A549 (cell line): ENCODE data around the gene CAND2. TPM values are rescaled to one million over a fixed set of nuclear protein-coding genes. Genes with fewer than 3 reads are reported as not detected.

Experiments
- ATAC-seq, 2 experiments: fragments of 200-7000 bp in 1 of 2; fragments of >200 bp in 1 of 2; cut with Nextera tagmentation in 1 of 2; cut with Tn5 transposase in 1 of 2; 3 replicates each; pipeline versions ENCODE4 v1.8.0 to v1.9.1; 2018 to 2020; ENCODE audit warnings: mild to moderate bottlenecking in 1 of 2, moderate library complexity in 1 of 2
- CTCF ChIA-PET: fragments of 300-600 bp; sonication (Branson Sonifier 250); formaldehyde crosslinking; extraction: SDS; loops from one replicate; lab custom pipeline; 2021; ENCODE audit warnings: antibody characterized with exemption, inconsistent platforms; lab: Yijun Ruan, JAX
- POLR2A ChIA-PET: fragments of 350-600 bp; formaldehyde crosslinking; extraction: SDS; loops from one replicate; lab custom pipeline; 2021; ENCODE audit warnings: antibody characterized with exemption, inconsistent platforms; lab: Yijun Ruan, JAX
- DNase-seq, 2 experiments: peaks; one replicate each; pipeline versions ENCODE4 v3.0.0 to v3.0.0-alpha.2; 2011 to 2016; ENCODE audit warnings: low read depth in 1 of 2, low spot score in 1 of 2
- FAIRE-seq: peaks from 2 replicates; lab custom pipeline; 2011; peaks lifted over from hg19 to GRCh38; lab: Jason Lieb, UNC
- H3K27ac ChIP-seq, 2 experiments: fragments of >200 bp; sonication (Bioruptor Twin); formaldehyde crosslinking; 3 replicates each; pipeline ENCODE4 v1.5.1; 2016 to 2017
- H3K4me1 ChIP-seq: fragments of >200 bp; sonication (Bioruptor Twin); formaldehyde crosslinking; 3 replicates; pipeline ENCODE4 v1.6.1; 2016
- H3K4me2 ChIP-seq: fragments of >200 bp; sonication (Bioruptor Twin); formaldehyde crosslinking; 3 replicates; pipeline ENCODE4 v1.6.1; 2016
- H3K4me3 ChIP-seq: fragments of >200 bp; sonication (Bioruptor Twin); formaldehyde crosslinking; 3 replicates; pipeline ENCODE4 v1.5.1; 2016
- H3K9me3 ChIP-seq: fragments of >200 bp; sonication (Bioruptor Twin); formaldehyde crosslinking; 3 replicates; pipeline ENCODE4 v1.6.1; 2016
- BHLHE40 ChIP-seq: IDR thresholded peaks from 2 replicates; pipeline ENCODE4 v1.6.1; 2012; ENCODE audit warnings: low read depth, low read length, inconsistent platforms
- CBX2 ChIP-seq: fragments of 200-600 bp; sonication (generic); IDR thresholded peaks from 2 replicates; pipeline ENCODE4 v1.6.1; 2016; ENCODE audit warnings: low read depth, mild to moderate bottlenecking, borderline replicate concordance
- CHD2 ChIP-seq: fragments of 150-350 bp; IDR thresholded peaks from 2 replicates; pipeline ENCODE4 v1.6.1; 2014; ENCODE audit warnings: low read length; ENCODE audit not compliant: partially characterized antibody
- CHD4 ChIP-seq: fragments of 200-600 bp; sonication (generic); IDR thresholded peaks from 2 replicates; pipeline ENCODE4 v1.6.1; 2016; ENCODE audit warnings: antibody characterized with exemption, mild to moderate bottlenecking, borderline replicate concordance
- EHMT2 ChIP-seq: fragments of 200-600 bp; sonication (generic); IDR thresholded peaks from 2 replicates; pipeline ENCODE4 v1.6.1; 2016; ENCODE audit warnings: antibody characterized with exemption, low read depth, mild to moderate bottlenecking, moderate library complexity
- EP300 ChIP-seq, 2 experiments: fragments of >200 bp; sonication (Bioruptor Twin); formaldehyde crosslinking; IDR thresholded peaks; 2 replicates in 1 of 2; 3 replicates in 1 of 2; pipeline ENCODE4 v1.6.1; 2016 to 2017
- HDAC2 ChIP-seq: fragments of 200-600 bp; sonication (generic); IDR thresholded peaks from 2 replicates; pipeline ENCODE4 v1.6.1; 2016
- JUN ChIP-seq, 2 experiments: fragments of >200 bp; sonication (Bioruptor Twin); formaldehyde crosslinking; IDR thresholded peaks; 2 replicates in 1 of 2; 3 replicates in 1 of 2; pipeline ENCODE4 v1.6.1; 2016 to 2017
- JUNB ChIP-seq: fragments of >200 bp; sonication (Bioruptor Twin); formaldehyde crosslinking; IDR thresholded peaks from 2 replicates; pipeline ENCODE4 v1.6.1; 2016
- KDM1A ChIP-seq: fragments of 200-600 bp; sonication (generic); IDR thresholded peaks from 2 replicates; pipeline ENCODE4 v1.6.1; 2016; ENCODE audit warnings: low read depth, mild to moderate bottlenecking
- MAFK ChIP-seq: fragments of 450-650 bp; IDR thresholded peaks from 2 replicates; pipeline ENCODE4 v1.6.1; 2014; ENCODE audit not compliant: partially characterized antibody
- NPAS2 ChIP-seq: fragments of 250-450 bp; sonication (Bioruptor Pico); IDR thresholded peaks from 2 replicates; pipeline ENCODE4 v1.8.0; 2022; ENCODE audit warnings: mild to moderate bottlenecking, moderate library complexity, borderline replicate concordance
- PHF8 ChIP-seq: fragments of 200-600 bp; sonication (generic); IDR thresholded peaks from 2 replicates; pipeline ENCODE4 v1.6.1; 2016; ENCODE audit warnings: low read depth, mild to moderate bottlenecking, antibody characterized with exemption, moderate library complexity, borderline replicate concordance
- POLR2A ChIP-seq: IDR thresholded peaks from 2 replicates; pipeline ENCODE4 v1.6.1; 2012; ENCODE audit warnings: mild to moderate bottlenecking, low read length
- ZNF302 ChIP-seq: fragments of 250-450 bp; sonication (Bioruptor Pico); IDR thresholded peaks from 2 replicates; pipeline ENCODE4 v1.9.0; 2021; ENCODE audit warnings: inconsistent platforms, mild to moderate bottlenecking, moderate library complexity
- ZSCAN20 ChIP-seq: fragments of 250-450 bp; sonication (Bioruptor Pico); IDR thresholded peaks from 2 replicates; pipeline ENCODE4 v1.8.0; 2022; ENCODE audit warnings: mild to moderate bottlenecking, moderate library complexity
- WGBS: methylation state at CpG from one replicate; pipeline ENCODE4 v1.1.6; 2017; ENCODE audit errors: missing lambda C conversion rate; 5-methylcytosine and 5-hydroxymethylcytosine counted together
- polyA plus RNA-seq, 4 experiments: library from polyadenylated mRNA; depleted of rRNA in 3 of 4; stranded (reverse); fragments of >200 nt; fragmentation: RNase III in 1 of 4; extraction: RNeasy Plus Mini Kit Qiagen cat#74134 plus additional on column Dnase treatment in 1 of 4; gene quantifications; 2 replicates in 3 of 4; 3 replicates in 1 of 4; pipeline ENCODE4 v1.2.3, GENCODE V29; 2011 to 2017
- TF ChIP-seq, protein P1 (sequence below): fragments of 150-350 bp; IDR thresholded peaks from 2 replicates; pipeline ENCODE4 v1.6.1; 2014; ENCODE audit warnings: low read depth, mild to moderate bottlenecking, low read length
- TF ChIP-seq, protein P2 (sequence below): IDR thresholded peaks from 2 replicates; pipeline ENCODE4 v1.6.1; 2012; ENCODE audit warnings: low read depth, borderline replicate concordance
- TF ChIP-seq, protein P3 (sequence below): fragments of 250-450 bp; sonication (Bioruptor Pico); IDR thresholded peaks from 2 replicates; pipeline ENCODE4 v1.5.0; 2021; ENCODE audit warnings: mild to moderate bottlenecking, moderate library complexity, borderline replicate concordance

Gene CAND2
- polyA plus RNA-seq, 2 of the 4 experiments (the other 2 are of a cell fraction) = 0.72 to 0.84 TPM

DNA sequence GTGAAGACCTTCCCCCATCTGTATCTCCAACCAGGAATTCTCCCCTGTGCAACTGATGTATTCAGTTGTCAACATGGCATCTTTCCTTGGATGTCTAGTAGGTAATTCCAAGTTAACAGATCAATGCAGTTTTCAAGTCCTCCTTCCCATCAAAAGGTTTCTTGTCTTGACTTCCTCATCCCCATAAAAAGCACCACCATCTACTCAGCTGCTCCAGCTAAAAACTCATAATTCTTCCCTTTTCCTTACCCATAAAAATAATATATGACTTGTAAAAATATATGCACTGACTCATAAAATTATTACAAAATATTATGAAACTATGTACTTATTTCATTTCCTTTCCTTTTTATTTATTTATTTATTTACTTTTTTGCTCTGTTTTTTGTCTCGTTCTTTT is 5.0 kb upstream of the CAND2 start:
- no peaks in the 10 kb centered on the region for H3K9me3 ChIP-seq
- ChIA-PET CTCF (interaction anchor here (0.8 to 1.5 kb wide), 3 partner anchors 11 to 19 kb away, joined by 3 to 4 read pairs (median 4); no protein-coding TSS in a partner anchor), POLR2A (no interaction called here)
- 71% methylated on average over 1 of the region's 1 CpG for WGBS
- ATAC-seq (no peak), FAIRE-seq (no peak), DNase-seq (no peak)
- H3K4me1 ChIP-seq = peaks cover 5% of the 10 kb centered on the region; the same call in 1 of the 3 replicates
- TF ChIP-seq, protein P1, sequence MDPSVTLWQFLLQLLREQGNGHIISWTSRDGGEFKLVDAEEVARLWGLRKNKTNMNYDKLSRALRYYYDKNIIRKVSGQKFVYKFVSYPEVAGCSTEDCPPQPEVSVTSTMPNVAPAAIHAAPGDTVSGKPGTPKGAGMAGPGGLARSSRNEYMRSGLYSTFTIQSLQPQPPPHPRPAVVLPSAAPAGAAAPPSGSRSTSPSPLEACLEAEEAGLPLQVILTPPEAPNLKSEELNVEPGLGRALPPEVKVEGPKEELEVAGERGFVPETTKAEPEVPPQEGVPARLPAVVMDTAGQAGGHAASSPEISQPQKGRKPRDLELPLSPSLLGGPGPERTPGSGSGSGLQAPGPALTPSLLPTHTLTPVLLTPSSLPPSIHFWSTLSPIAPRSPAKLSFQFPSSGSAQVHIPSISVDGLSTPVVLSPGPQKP = no peak
- TF ChIP-seq NPAS2 (CRISPR knock-in tag) (no peak), EP300 (IDR thresholded peaks at IDR 0.05) (no peak), JUN (IDR thresholded peaks at IDR 0.05) (no peak), POLR2A (no peak), EHMT2 (no peak), CBX2 (no peak), MAFK (no peak), CHD4 (no peak)
- TF ChIP-seq, protein P2, sequence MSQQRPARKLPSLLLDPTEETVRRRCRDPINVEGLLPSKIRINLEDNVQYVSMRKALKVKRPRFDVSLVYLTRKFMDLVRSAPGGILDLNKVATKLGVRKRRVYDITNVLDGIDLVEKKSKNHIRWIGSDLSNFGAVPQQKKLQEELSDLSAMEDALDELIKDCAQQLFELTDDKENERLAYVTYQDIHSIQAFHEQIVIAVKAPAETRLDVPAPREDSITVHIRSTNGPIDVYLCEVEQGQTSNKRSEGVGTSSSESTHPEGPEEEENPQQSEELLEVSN = no peak
- no peak overlapping the region for H3K27ac ChIP-seq
- H3K4me3 ChIP-seq = no peak overlapping the region
- no peak overlapping the region for H3K4me2 ChIP-seq

DNA sequence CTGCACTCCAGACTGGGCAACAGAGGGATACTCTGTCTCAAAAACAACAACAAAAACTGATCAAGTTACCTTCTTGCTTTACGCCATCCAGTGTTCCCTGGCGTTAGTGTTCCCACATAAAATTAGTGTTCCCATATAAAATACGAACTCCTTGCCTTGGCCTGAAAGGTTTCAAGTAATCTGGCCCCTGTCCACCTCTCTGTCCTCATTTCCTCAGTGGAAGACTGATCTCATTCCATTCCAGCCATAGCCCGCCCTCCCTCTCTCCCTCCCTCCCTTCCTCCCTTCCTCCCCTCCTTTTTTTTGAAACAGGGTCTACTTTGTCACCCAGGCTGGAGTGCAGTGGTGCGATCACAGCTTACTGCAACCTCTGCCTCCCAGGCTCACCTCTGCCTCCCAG is 2.8 kb upstream of the CAND2 start:
- no peak overlapping the region for H3K4me2 ChIP-seq
- H3K9me3 ChIP-seq = no peaks in the 10 kb centered on the region
- no peak for ATAC-seq
- WGBS = 84% methylated on average over 4 of the region's 5 CpGs
- FAIRE-seq = no peak
- no peak for TF ChIP-seq JUNB
- TF ChIP-seq PHF8 = no peak
- TF ChIP-seq ZNF302 (CRISPR knock-in tag) = no peak
- TF ChIP-seq POLR2A = no peak
- peaks cover 5% of the 10 kb centered on the region; the same call in 1 of the 3 replicates for H3K4me1 ChIP-seq
- DNase-seq = no peak
- no peak overlapping the region for H3K4me3 ChIP-seq
- CTCF ChIA-PET = no interaction called here
- H3K27ac ChIP-seq = no peak overlapping the region
- POLR2A ChIA-PET = no interaction called here

DNA sequence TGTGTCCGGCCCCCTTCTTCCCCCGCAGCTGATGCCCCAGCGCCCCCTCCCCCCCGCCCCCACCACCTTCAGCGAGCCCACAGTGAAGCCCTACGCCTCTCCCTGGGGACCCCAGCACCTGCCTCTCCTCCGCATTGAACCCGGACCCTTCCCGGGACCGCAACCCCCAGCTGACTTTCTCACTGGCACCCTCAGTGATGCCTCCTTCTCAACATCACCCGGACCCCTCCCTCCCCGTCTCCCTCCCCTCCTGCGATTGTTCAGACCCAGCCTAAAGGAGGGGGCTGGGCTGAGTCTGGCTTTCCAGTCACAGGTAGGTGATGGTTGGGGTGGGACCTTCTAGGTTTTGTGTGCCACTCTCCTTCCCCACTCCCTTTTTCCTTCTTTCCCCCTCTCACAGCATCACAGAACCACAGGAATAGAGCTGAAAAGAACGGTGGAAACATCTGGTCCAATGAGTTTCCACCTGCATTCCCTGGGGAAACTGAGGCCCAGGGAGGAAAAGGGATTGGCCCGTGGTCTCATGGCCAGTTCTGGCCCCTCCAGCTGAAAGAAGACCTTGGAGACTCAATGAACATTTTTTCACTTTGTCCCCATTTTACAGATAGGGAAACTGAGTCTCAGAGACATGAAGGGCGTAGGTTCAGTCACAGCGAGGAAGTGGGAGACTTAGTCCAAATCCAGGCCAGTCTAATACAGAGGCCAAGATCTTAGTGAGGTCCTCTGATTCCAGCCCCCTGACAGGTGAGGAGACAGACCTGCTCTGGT is 828 bp downstream of the CAND2 start:
- DNase-seq = no peak
- Histone ChIP-seq H3K4me1 (peaks cover 5% of the 10 kb centered on the region; the same call in 1 of the 3 replicates), H3K9me3 (no peaks in the 10 kb centered on the region), H3K4me2 (peak overlapping the region; percentile 82; the same call in 2 of the 3 replicates), H3K4me3 (no peak overlapping the region; the same call in 2 of the 3 replicates), H3K27ac (peak overlapping the region in 1 of 2 experiments; percentile 88; a peak in 1 of 6 replicates)
- WGBS = 84% methylated on average over 12 of the region's 17 CpGs
- no peak for FAIRE-seq
- ATAC-seq = no peak
- TF ChIP-seq BHLHE40 (no peak), KDM1A (0 out of 2 replicates have a peak, but pooled peaks have one; percentile 24)
- ChIA-PET POLR2A (no interaction called here), CTCF (interaction anchor here (0.9 to 3.1 kb wide), 5 partner anchors 8 to 77 kb away, joined by 3 to 22 read pairs (median 7); no protein-coding TSS in a partner anchor)

DNA sequence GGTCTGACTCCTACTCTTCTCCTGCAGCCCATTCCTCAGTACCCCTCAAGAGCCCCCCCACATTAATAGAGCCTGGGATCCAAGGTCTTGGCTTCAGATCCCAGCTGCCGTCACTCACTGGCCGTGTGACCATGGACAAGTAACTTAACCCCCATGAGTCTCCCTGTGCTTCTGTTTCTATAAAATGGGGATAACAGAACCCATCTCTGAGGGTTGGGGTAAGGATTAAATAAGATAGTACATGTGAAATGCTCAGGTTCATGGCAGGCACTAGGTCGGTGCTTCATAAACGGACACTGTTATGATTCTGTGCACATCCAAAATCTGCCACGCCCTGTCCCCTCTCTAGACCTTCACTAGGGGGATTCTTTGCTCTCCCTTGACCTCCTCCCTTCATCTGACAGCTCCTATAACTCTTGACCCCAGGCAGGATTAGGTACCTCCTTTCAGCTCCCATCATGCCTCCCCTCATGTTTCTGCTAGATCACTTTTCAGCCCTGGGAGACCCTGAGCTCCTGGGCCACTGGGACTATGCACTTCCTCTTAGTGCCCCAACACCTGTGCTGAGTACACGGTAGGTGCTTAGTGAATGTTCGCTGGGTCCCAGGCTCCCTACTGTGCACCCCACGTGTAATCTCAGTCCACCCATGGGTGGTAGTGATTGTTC is 1.5 kb downstream of the CAND2 start:
- H3K9me3 ChIP-seq = no peaks in the 10 kb centered on the region
- ATAC-seq = 0 out of 6 replicates have a peak, but pooled peaks of 1 of the 2 experiments have one; percentile 4
- POLR2A ChIA-PET = no interaction called here
- H3K4me1 ChIP-seq = peaks cover 5% of the 10 kb centered on the region; the same call in 1 of the 3 replicates
- DNase-seq = no peak
- CTCF ChIA-PET = interaction anchor here (0.9 to 2.8 kb wide), 6 partner anchors 9 to 78 kb away, joined by 3 to 22 read pairs (median 4); no protein-coding TSS in a partner anchor
- H3K4me3 ChIP-seq = no peak overlapping the region
- H3K4me2 ChIP-seq = no peak overlapping the region
- no peak for FAIRE-seq
- no peak overlapping the region for H3K27ac ChIP-seq
- 76% methylated on average over 8 of the region's 8 CpGs for WGBS
- TF ChIP-seq, protein P3, sequence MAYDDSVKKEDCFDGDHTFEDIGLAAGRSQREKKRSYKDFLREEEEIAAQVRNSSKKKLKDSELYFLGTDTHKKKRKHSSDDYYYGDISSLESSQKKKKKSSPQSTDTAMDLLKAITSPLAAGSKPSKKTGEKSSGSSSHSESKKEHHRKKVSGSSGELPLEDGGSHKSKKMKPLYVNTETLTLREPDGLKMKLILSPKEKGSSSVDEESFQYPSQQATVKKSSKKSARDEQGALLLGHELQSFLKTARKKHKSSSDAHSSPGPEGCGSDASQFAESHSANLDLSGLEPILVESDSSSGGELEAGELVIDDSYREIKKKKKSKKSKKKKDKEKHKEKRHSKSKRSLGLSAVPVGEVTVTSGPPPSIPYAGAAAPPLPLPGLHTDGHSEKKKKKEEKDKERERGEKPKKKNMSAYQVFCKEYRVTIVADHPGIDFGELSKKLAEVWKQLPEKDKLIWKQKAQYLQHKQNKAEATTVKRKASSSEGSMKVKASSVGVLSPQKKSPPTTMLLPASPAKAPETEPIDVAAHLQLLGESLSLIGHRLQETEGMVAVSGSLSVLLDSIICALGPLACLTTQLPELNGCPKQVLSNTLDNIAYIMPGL (CRISPR knock-in tag) = no peak
- TF ChIP-seq EHMT2 (no peak), HDAC2 (no peak), KDM1A (no peak), ZSCAN20 (CRISPR knock-in tag) (no peak), CHD2 (no peak)
